ENCODE data around the gene SORCS1.

GRCh38 chr10:106866244-106866845 lies 298.2 kb downstream of the SORCS1 start:
- TF ChIP-seq CTCF (IDR thresholded peaks at IDR 0.05) (no peak), POLR2A (IDR thresholded peaks at IDR 0.05) (no peak)

Measured in thyroid gland (tissue), 4 donors.